Left colon (tissue), 2 donors: ENCODE results near the gene GABRG3. TPM values are rescaled to one million over a fixed set of nuclear protein-coding genes. Genes with fewer than 3 reads are reported as not detected.
"Not testable (repeated sequence)": the region's sequence is repeated elsewhere in the genome, so short reads cannot be mapped to it uniquely, and the experiment has no call there.

ENCODE experiments used
- ATAC-seq: fragments of 200-7000 bp; cut with Tn5 transposase; one replicate; pipeline ENCODE4 v1.9.1; 2020; ENCODE audit warnings: mild to moderate bottlenecking, moderate library complexity
- DNase-seq, 2 donors: peaks; one replicate each; pipeline ENCODE4 v3.0.0-alpha.2; 2020
- intact Hi-C, 2 donors: fragments of 100-400 bp; cut with DNase I in 1 of 2; cut with micrococcal nuclease in 1 of 2; formaldehyde crosslinking; loops; one replicate each; pipeline versions ENCODE4 v1.11.2 to v1.14.0; 2022; cut with DNase I, micrococcal nuclease
- total RNA-seq, 2 donors: library from RNA; stranded (reverse); fragmentation: NEBNext Ultra II Directional; extraction: Animal tissue kit (Norgen Biotek cat#: 25700); gene quantifications; one replicate each; pipeline ENCODE4 v1.2.1, GENCODE V29; 2021
- donor health status: DM: no; HTN: no; CAD: no.
- donor health status: DM: yes; HTN: yes; CAD: no.

GABRG3 gene
- total RNA-seq, 2 donors from 2014 or later = not detected

GRCh38 chr15:26981492-26981891 lies 10.5 kb downstream of the GABRG3 start:
- ATAC-seq (no peak), DNase-seq (no peak)
- intact Hi-C loops = no loop called here

GRCh38 chr15:26983822-26984221 lies 12.8 kb downstream of the GABRG3 start:
- intact Hi-C loops = no loop called here
- ATAC-seq = no peak

GRCh38 chr15:26985050-26985449 lies 14.1 kb downstream of the GABRG3 start:
- intact Hi-C loops = no loop called here
- ATAC-seq (no peak), DNase-seq (no peak)

More at GRCh38 chr15:26983822-26984221, 12.8 kb downstream of the GABRG3 start:
- no peak for DNase-seq

GRCh38 chr15:26996250-26996649 lies 25.3 kb downstream of the GABRG3 start:
- no peak for ATAC-seq
- intact Hi-C loops = no loop called here
- DNase-seq = no peak

GRCh38 chr15:27003003-27003402 lies 32.0 kb downstream of the GABRG3 start:
- DNase-seq, ATAC-seq: not testable (repeated sequence)
- intact Hi-C loops = loop anchor here in 1 of 2 donors (5.0 kb wide), 1 partner anchor 51 kb away; no protein-coding TSS in a partner anchor

GRCh38 chr15:27004226-27004625 lies 33.2 kb downstream of the GABRG3 start:
- not testable (repeated sequence) for ATAC-seq, DNase-seq
- intact Hi-C loops = loop anchor here in 1 of 2 donors (5.0 kb wide), 1 partner anchor 52 kb away; no protein-coding TSS in a partner anchor

- ATAC-seq (no peak), DNase-seq (no peak)
- intact Hi-C loops = no loop called here
Observed at GRCh38 chr15:27017168-27017809, 46.3 kb downstream of the GABRG3 start.

- ATAC-seq = no peak
- no peak for DNase-seq
- intact Hi-C loops = no loop called here
Observed at GRCh38 chr15:27019687-27020086, 48.7 kb downstream of the GABRG3 start.

- DNase-seq = no peak
- ATAC-seq = no peak
- intact Hi-C loops = no loop called here
Observed at GRCh38 chr15:27025481-27025966, 54.5 kb downstream of the GABRG3 start.

GRCh38 chr15:27027229-27027628 lies 56.2 kb downstream of the GABRG3 start:
- ATAC-seq = no peak
- intact Hi-C loops = no loop called here
- DNase-seq = no peak

GRCh38 chr15:27028858-27029477 lies 58.0 kb downstream of the GABRG3 start:
- DNase-seq = no peak
- no peak for ATAC-seq
- intact Hi-C loops = no loop called here

- intact Hi-C loops = no loop called here
- DNase-seq (no peak), ATAC-seq (no peak)
Observed at GRCh38 chr15:27036210-27036609, 65.2 kb downstream of the GABRG3 start.

- ATAC-seq (no peak), DNase-seq (no peak)
- intact Hi-C loops = no loop called here
Observed at GRCh38 chr15:27037501-27037900, 66.5 kb downstream of the GABRG3 start.

GRCh38 chr15:27039152-27039551 lies 68.2 kb downstream of the GABRG3 start:
- DNase-seq = no peak
- no peak for ATAC-seq
- intact Hi-C loops = no loop called here

- ATAC-seq = no peak
- intact Hi-C loops = no loop called here
- DNase-seq = no peak
Observed at GRCh38 chr15:27042230-27042629, 71.2 kb downstream of the GABRG3 start.

GRCh38 chr15:27042646-27043045 lies 71.7 kb downstream of the GABRG3 start:
- intact Hi-C loops = no loop called here
- no peak for ATAC-seq
- no peak for DNase-seq

GRCh38 chr15:27043770-27044169 lies 72.8 kb downstream of the GABRG3 start:
- no peak for DNase-seq
- no peak for ATAC-seq
- intact Hi-C loops = no loop called here

- DNase-seq (no peak), ATAC-seq (no peak)
- intact Hi-C loops = no loop called here
Observed at GRCh38 chr15:27045796-27046195, 74.8 kb downstream of the GABRG3 start.

GRCh38 chr15:27046880-27047279 lies 75.9 kb downstream of the GABRG3 start:
- DNase-seq (no peak), ATAC-seq (no peak)
- intact Hi-C loops = no loop called here

GRCh38 chr15:27050163-27050562 lies 79.2 kb downstream of the GABRG3 start:
- ATAC-seq = no peak
- no peak for DNase-seq
- intact Hi-C loops = no loop called here
